CD4-positive, alpha-beta memory T cell (primary cell): Measurements from ENCODE around the gene TPGS1. TPM values are rescaled to one million over a fixed set of nuclear protein-coding genes. Genes with fewer than 3 reads are reported as not detected.

Experiments
- CTCF ChIA-PET: fragments of 350-600 bp; sonication (Branson Sonifier 250); formaldehyde crosslinking; loops from one replicate; lab custom pipeline; 2021; ENCODE audit warnings: inconsistent platforms; ENCODE audit not compliant: partially characterized antibody; lab: Charles Lee
- POLR2A ChIA-PET: fragments of 350-600 bp; sonication (Branson Sonifier 250); formaldehyde crosslinking; loops from one replicate; lab custom pipeline; 2021; ENCODE audit not compliant: partially characterized antibody; lab: Charles Lee
- DNase-seq, 5 donors: peaks; one replicate each; pipeline versions ENCODE4 v3.0.0 to v3.0.0-alpha.2; 2020 to 2022; ENCODE audit warnings: mixed read lengths in 1 of 5
- H3K27ac ChIP-seq: one replicate; pipeline ENCODE4 v1.7.0; 2013; ENCODE audit warnings: low read depth, low read length
- H3K27me3 ChIP-seq: 2 replicates; pipeline ENCODE4 v1.7.0; 2013; ENCODE audit warnings: mild to moderate bottlenecking, low read length, moderate library complexity; ENCODE audit not compliant: insufficient read depth
- H3K36me3 ChIP-seq: 2 replicates; pipeline ENCODE4 v1.7.0; 2013; ENCODE audit warnings: mild to moderate bottlenecking, low read length, moderate library complexity; ENCODE audit not compliant: insufficient read depth
- H3K4me1 ChIP-seq: 2 replicates; pipeline ENCODE4 v1.7.0; 2013; ENCODE audit warnings: mild to moderate bottlenecking, low read length, moderate library complexity; ENCODE audit not compliant: insufficient read depth
- H3K4me3 ChIP-seq, 2 donors: one replicate each; pipeline ENCODE4 v1.7.0; 2013; ENCODE audit warnings: low read length in 2 of 2, mild to moderate bottlenecking in 1 of 2
- H3K9me3 ChIP-seq, 2 donors: one replicate each; pipeline ENCODE4 v1.7.0; 2013; ENCODE audit warnings: low read length in 2 of 2, control low read depth in 1 of 2; ENCODE audit not compliant: control insufficient read depth in 1 of 2
- H3K27ac Mint-ChIP-seq, 7 donors: one replicate each; pipeline ENCODE4 v1.8.0; 2020 to 2021; ENCODE audit warnings: mixed read lengths in 7 of 7, mild to moderate bottlenecking in 6 of 7, inconsistent platforms in 3 of 7, moderate library complexity in 3 of 7
- H3K27me3 Mint-ChIP-seq, 2 donors: one replicate each; pipeline ENCODE4 v1.8.0; 2020 to 2021; ENCODE audit warnings: mixed read lengths in 2 of 2
- H3K36me3 Mint-ChIP-seq, 2 donors: one replicate each; pipeline ENCODE4 v1.8.0; 2020 to 2021; ENCODE audit warnings: mixed read lengths in 2 of 2, inconsistent platforms in 1 of 2, mild to moderate bottlenecking in 1 of 2
- H3K4me1 Mint-ChIP-seq, 4 donors: one replicate each; pipeline ENCODE4 v1.8.0; 2020 to 2021; ENCODE audit warnings: mixed read lengths in 4 of 4, mild to moderate bottlenecking in 1 of 4
- H3K4me3 Mint-ChIP-seq, 8 donors: one replicate each; pipeline ENCODE4 v1.8.0; 2020 to 2021; ENCODE audit warnings: mixed read lengths in 8 of 8, mild to moderate bottlenecking in 7 of 8, moderate library complexity in 6 of 8, inconsistent platforms in 3 of 8
- H3K9me3 Mint-ChIP-seq, 8 donors: one replicate each; pipeline ENCODE4 v1.8.0; 2020 to 2021; ENCODE audit warnings: mixed read lengths in 8 of 8, mild to moderate bottlenecking in 5 of 8, inconsistent platforms in 3 of 8, moderate library complexity in 1 of 8
- intact Hi-C: fragments of 100-400 bp; cut with micrococcal nuclease; formaldehyde crosslinking; loops from one replicate; pipeline ENCODE4 v1.15.1; 2023
- polyA plus RNA-seq, 2 donors: library from polyadenylated mRNA; unstranded; fragments of 300-500 nt; fragmentation: Illumina TruSeq; gene quantifications; one replicate each; pipeline ENCODE4 v1.2.3, GENCODE V29; 2021
- total RNA-seq, 2 experiments: library from RNA; stranded (reverse); gene quantifications; one replicate each; pipeline ENCODE4 v1.2.3, GENCODE V29; 2021

The TPGS1 gene
- total and polyA plus RNA-seq, 4 experiments from 2014 or later: 22.2 to 37.6 (median 31.9) TPM

- Mint-ChIP-seq H3K4me3 (peak overlapping the region; percentile 91 to 100 (median 99)), H3K27me3 (no peaks in the 10 kb centered on the region), H3K27ac (peak overlapping the region; percentile 94 to 100 (median 100)), H3K9me3 (peaks cover 0 to 1% (median 0%) of the 10 kb centered on the region in 8 donors), H3K4me1 (peaks cover 13 to 55% (median 36%) of the 10 kb centered on the region in 4 donors), H3K36me3 (peaks cover 0 to 13% of the 10 kb centered on the region in 2 donors)
- Histone ChIP-seq H3K4me3 (peak overlapping the region; percentile 61 to 97), H3K27me3 (no peaks in the 10 kb centered on the region), H3K36me3 (no peaks in the 10 kb centered on the region), H3K9me3 (no peaks in the 10 kb centered on the region), H3K27ac (peak overlapping the region; percentile 89), H3K4me1 (peaks cover 45% of the 10 kb centered on the region)
- intact Hi-C loops: loop anchor here (1.0 to 2.0 kb wide), 6 partner anchors 17 to 240 kb away; partner anchors contain the start of genes C2CD4C, CDC34, MIER2 and RNF126
- POLR2A ChIA-PET: interaction anchor here (0.7 to 4.4 kb wide), 14 partner anchors 8 to 162 kb away, joined by 3 to 61 read pairs (median 4); partner anchors contain the start of genes BSG, CDC34, MIER2 and RNF126
- CTCF ChIA-PET: interaction anchor here (0.7 to 2.9 kb wide), 16 partner anchors 8 to 213 kb away, joined by 3 to 30 read pairs (median 4); partner anchors contain the start of genes CDC34 and MADCAM1
- peak; percentile 98 to 99 (median 99) for DNase-seq
These were observed 652 bp upstream of the TPGS1 start for GRCh38 chr19:506404-507285.

GRCh38 chr19:508204-509150 is 1.2 kb downstream of the TPGS1 start:
- Mint-ChIP-seq H3K27me3 (no peaks in the 10 kb centered on the region), H3K9me3 (peaks cover 0 to 1% (median 0%) of the 10 kb centered on the region in 8 donors), H3K36me3 (peaks cover 0 to 13% of the 10 kb centered on the region in 2 donors), H3K4me3 (peak overlapping the region; percentile 86 to 100 (median 99)), H3K4me1 (peaks cover 15 to 59% (median 35%) of the 10 kb centered on the region in 4 donors), H3K27ac (peak overlapping the region; percentile 75 to 94 (median 92))
- intact Hi-C loops: no loop called here
- ChIA-PET CTCF (no interaction called here), POLR2A (interaction anchor here (2.5 to 4.4 kb wide), 5 partner anchors 10 to 22 kb away, joined by 11 to 111 read pairs (median 40); partner anchors contain the start of gene CDC34)
- no peak for DNase-seq
- Histone ChIP-seq H3K27me3 (no peaks in the 10 kb centered on the region), H3K9me3 (no peaks in the 10 kb centered on the region), H3K27ac (peak overlapping the region; percentile 89), H3K4me3 (peak overlapping the region; percentile 61 to 97), H3K4me1 (peaks cover 60% of the 10 kb centered on the region), H3K36me3 (no peaks in the 10 kb centered on the region)

GRCh38 chr19:510606-511100 is 3.4 kb downstream of the TPGS1 start:
- intact Hi-C loops: loop anchor here (2.0 to 10.0 kb wide), 2 partner anchors 34 to 124 kb away; partner anchors contain the start of genes FGF22, GZMM and POLRMT
- no peaks in the 10 kb centered on the region for H3K27me3 ChIP-seq
- H3K36me3 Mint-ChIP-seq: peaks cover 4 to 13% of the 10 kb centered on the region in 2 donors
- peak overlapping the region; percentile 64 to 72 for H3K4me3 ChIP-seq
- no peaks in the 10 kb centered on the region for H3K36me3 ChIP-seq
- no peaks in the 10 kb centered on the region for H3K9me3 ChIP-seq
- peaks cover 60% of the 10 kb centered on the region for H3K4me1 ChIP-seq
- peak overlapping the region; percentile 94 to 100 (median 100) for H3K27ac Mint-ChIP-seq
- H3K27ac ChIP-seq: peak overlapping the region; percentile 87
- peaks cover 0 to 4% (median 0%) of the 10 kb centered on the region in 8 donors for H3K9me3 Mint-ChIP-seq
- POLR2A ChIA-PET: interaction anchor here (0.6 to 4.3 kb wide), 18 partner anchors 8 to 758 kb away, joined by 3 to 111 read pairs (median 6); partner anchors contain the start of genes BSG, CDC34, CIRBP and RNF126
- CTCF ChIA-PET: interaction anchor here (0.8 to 2.8 kb wide), 16 partner anchors 10 to 244 kb away, joined by 3 to 48 read pairs (median 6); partner anchors contain the start of genes CDC34 and MADCAM1
- peak; percentile 91 to 95 (median 92) for DNase-seq
- peaks cover 20 to 60% (median 40%) of the 10 kb centered on the region in 4 donors for H3K4me1 Mint-ChIP-seq
- H3K4me3 Mint-ChIP-seq: peak overlapping the region; percentile 87 to 96 (median 90)
- H3K27me3 Mint-ChIP-seq: no peaks in the 10 kb centered on the region

GRCh38 chr19:511101-511851 is 4.0 kb downstream of the TPGS1 start:
- ChIA-PET CTCF (interaction anchor here (0.8 to 2.8 kb wide), 16 partner anchors 10 to 244 kb away, joined by 3 to 48 read pairs (median 6); partner anchors contain the start of genes CDC34 and MADCAM1), POLR2A (interaction anchor here (0.6 to 4.3 kb wide), 18 partner anchors 7 to 758 kb away, joined by 3 to 111 read pairs (median 6); partner anchors contain the start of genes BSG, CDC34, CIRBP and GZMM)
- peak overlapping the region; percentile 64 to 72 for H3K4me3 ChIP-seq
- H3K27me3 ChIP-seq: no peaks in the 10 kb centered on the region
- H3K4me3 Mint-ChIP-seq: peak overlapping the region; percentile 87 to 96 (median 90)
- H3K27ac ChIP-seq: peak overlapping the region; percentile 87
- peak; percentile 94 to 97 (median 96) for DNase-seq
- no peaks in the 10 kb centered on the region for H3K9me3 ChIP-seq
- peak overlapping the region; percentile 94 to 100 (median 100) for H3K27ac Mint-ChIP-seq
- no peaks in the 10 kb centered on the region for H3K36me3 ChIP-seq
- peaks cover 56% of the 10 kb centered on the region for H3K4me1 ChIP-seq
- no peaks in the 10 kb centered on the region for H3K27me3 Mint-ChIP-seq
- intact Hi-C loops: loop anchor here (2.0 to 10.0 kb wide), 2 partner anchors 34 to 124 kb away; partner anchors contain the start of genes FGF22, GZMM and POLRMT
- H3K4me1 Mint-ChIP-seq: peaks cover 20 to 57% (median 39%) of the 10 kb centered on the region in 4 donors
- peaks cover 0 to 4% (median 0%) of the 10 kb centered on the region in 8 donors for H3K9me3 Mint-ChIP-seq
- peaks cover 4 to 13% of the 10 kb centered on the region in 2 donors for H3K36me3 Mint-ChIP-seq

- no peak overlapping the region for H3K4me3 ChIP-seq
- CTCF ChIA-PET: interaction anchor here (2.8 kb wide), 1 partner anchor 9 kb away, joined by 22 read pairs; no protein-coding TSS in a partner anchor
These were observed 5.5 kb downstream of the TPGS1 start for GRCh38 chr19:512547-513365.

More at GRCh38 chr19:512547-513365, 5.5 kb downstream of the TPGS1 start:
- intact Hi-C loops: loop anchor here (10.0 kb wide), 1 partner anchor 122 kb away; the partner anchor contains the start of genes FGF22 and POLRMT
- no peak overlapping the region for H3K4me3 Mint-ChIP-seq
- Histone ChIP-seq H3K36me3 (no peaks in the 10 kb centered on the region), H3K27ac (peak overlapping the region; percentile 87), H3K27me3 (no peaks in the 10 kb centered on the region), H3K4me1 (peaks cover 52% of the 10 kb centered on the region), H3K9me3 (no peaks in the 10 kb centered on the region)
- peaks cover 0 to 4% (median 0%) of the 10 kb centered on the region in 8 donors for H3K9me3 Mint-ChIP-seq
- no peaks in the 10 kb centered on the region for H3K27me3 Mint-ChIP-seq
- peak overlapping the region; percentile 70 to 100 (median 99) for H3K27ac Mint-ChIP-seq
- POLR2A ChIA-PET: interaction anchor here (3.0 to 4.3 kb wide), 3 partner anchors 9 to 59 kb away, joined by 25 to 111 read pairs (median 30); partner anchors contain the start of genes BSG and CDC34
- no peak for DNase-seq
- peaks cover 4 to 9% of the 10 kb centered on the region in 2 donors for H3K36me3 Mint-ChIP-seq
- peaks cover 23 to 57% (median 37%) of the 10 kb centered on the region in 4 donors for H3K4me1 Mint-ChIP-seq
